Ovary (tissue), 9 donors: Measurements from ENCODE around the gene SLC2A6. TPM values are rescaled to one million over a fixed set of nuclear protein-coding genes. Genes with fewer than 3 reads are reported as not detected.

Experiments
- DNase-seq, 5 donors: peaks; one replicate each; pipeline ENCODE4 v3.0.0-alpha.2; 2019 to 2020
- H3K27ac ChIP-seq, 2 donors: fragments of 200-600 bp; one replicate each; pipeline versions ENCODE4 v1.5.1 to v1.8.0; 2019 to 2022
- H3K27me3 ChIP-seq: fragments of 200-600 bp; one replicate; pipeline ENCODE4 v1.8.0; 2022
- H3K36me3 ChIP-seq: fragments of 200-600 bp; sonication (generic); one replicate; pipeline ENCODE4 v1.5.1; 2019
- H3K4me1 ChIP-seq: one replicate; pipeline ENCODE4 v1.8.1; 2013; ENCODE audit warnings: mild to moderate bottlenecking, moderate library complexity; ENCODE audit not compliant: insufficient read depth
- H3K4me3 ChIP-seq: fragments of 200-600 bp; sonication (generic); one replicate; pipeline ENCODE4 v1.5.1; 2017
- H3K9me3 ChIP-seq, 2 donors: fragments of 200-600 bp in 1 of 2; sonication (generic) in 1 of 2; one replicate each; pipeline versions ENCODE4 v1.5.1 to v1.8.1; 2013 to 2019; ENCODE audit warnings: mild to moderate bottlenecking in 1 of 2, moderate library complexity in 1 of 2
- CTCF ChIP-seq, 3 donors: fragments of 450-650 bp in 2 of 3; fragments of 200-600 bp in 1 of 3; IDR thresholded peaks; one replicate each; pipeline versions ENCODE4 v1.5.1 to v1.8.0; 2016 to 2022; ENCODE audit warnings: antibody characterized with exemption in 3 of 3, mild to moderate bottlenecking in 1 of 3
- EP300 ChIP-seq: sonication (generic); formaldehyde crosslinking; IDR thresholded peaks from one replicate; pipeline ENCODE4 v1.6.1; 2017; ENCODE audit warnings: antibody characterized with exemption
- POLR2A ChIP-seq: fragments of 450-650 bp; IDR thresholded peaks from one replicate; pipeline ENCODE4 v1.6.1; 2017; ENCODE audit warnings: antibody characterized with exemption, mild to moderate bottlenecking, moderate library complexity
- WGBS, 3 donors: extraction: QIAGEN DNeasy Blood & Tissue Kit in 1 of 3; methylation state at CpG; one replicate each; pipeline versions ENCODE4 v1.1.5 to v1.1.7; 2013 to 2017; 5-methylcytosine and 5-hydroxymethylcytosine counted together
- intact Hi-C, 4 donors: fragments of 100-400 bp; cut with DNase I; formaldehyde crosslinking; loops; one replicate each; pipeline versions ENCODE4 v1.11.0 to v1.15.1; 2022 to 2023
- polyA plus RNA-seq, 2 donors: library from polyadenylated mRNA; stranded (reverse); fragments of 200-250 nt in 1 of 2; fragments of 350-450 nt in 1 of 2; fragmentation: Illumina TruSeq in 1 of 2; extraction: RNeasy Lipid Tissue Mini Kit (QIAGEN cat#74804) in 1 of 2; gene quantifications; one replicate each; pipeline ENCODE4 v1.2.3, GENCODE V29; 2013 to 2014
- total RNA-seq, 7 donors: library from RNA; depleted of rRNA in 2 of 7; stranded (reverse); fragments of >200 nt in 2 of 7; fragmentation: NEBNext Ultra II Directional in 3 of 7; extraction: Animal tissue kit (Norgen Biotek cat#: 25700) in 3 of 7; gene quantifications; one replicate each; pipeline versions ENCODE4 v1.1.0 to v1.2.4, GENCODE V29; 2016 to 2023
- donor health status: DM: no; HTN: no; CAD: no; lungs with moderate emphysema.
- donor health status: DM: no; HTN: no; CAD: no.
- donor health status: Bipolar disorder and iron deficiency.
- donor health status: DM: yes; HTN: yes; CAD: no.
- donor health status: DM: no; HTN: no; CAD: no.
- donor health status: DM: yes; HTN: yes; CAD: no.

The SLC2A6 gene
- total and polyA plus RNA-seq, 9 donors = 0.37 to 7.4 (median 0.94) TPM

- H3K27ac ChIP-seq = no peak within 1 kb of the TSS
- no peak for TF ChIP-seq CTCF (IDR thresholded peaks at IDR 0.05)
- no peak for TF ChIP-seq EP300
- TF ChIP-seq POLR2A = no peak
- no peaks in the 10 kb centered on the region for H3K27me3 ChIP-seq
- no peaks in the 10 kb centered on the region for H3K9me3 ChIP-seq
- H3K4me1 ChIP-seq = peaks cover 3% of the 10 kb centered on the region
- intact Hi-C loops = no loop called here
- H3K4me3 ChIP-seq = no peak within 1 kb of the TSS
- 55 to 59% (median 56%) methylated on average over 23 of the region's 23 CpGs for WGBS, 3 donors
- no peak for DNase-seq
- no peaks in the 10 kb centered on the region for H3K36me3 ChIP-seq
Measured at GRCh38 chr9:133421615-133422542, 57.0 kb downstream of the SLC2A6 start, which contains the start of gene ADAMTS13. Gene ADAMTS13 (plus strand): TSS chr9:133422367. CDS start chr9:133422444, 77 bp downstream.

Other genes starting within 250 kb of the SLC2A6 start
- 10 to 100 TPM; 16.0 to 27.7 (median 22.0) TPM for gene ABO, start 203.9 kb downstream of the SLC2A6 start, total RNA-seq
- gene ABO, start 203.9 kb downstream of the SLC2A6 start, polyA plus RNA-seq = 10 to 100 TPM; 18.5 to 21.1 TPM
- gene SURF6, start 142.9 kb downstream of the SLC2A6 start, total RNA-seq = 10 to 100 TPM; 13.6 to 24.9 (median 21.0) TPM
- 10 to 100 TPM; 12.7 to 24.0 TPM for gene SURF6, start 142.9 kb downstream of the SLC2A6 start, polyA plus RNA-seq
- gene MED22, start 131.0 kb downstream of the SLC2A6 start, total RNA-seq = 10 to 100 TPM; 20.6 to 43.8 (median 38.7) TPM
- gene MED22, start 131.0 kb downstream of the SLC2A6 start, polyA plus RNA-seq = 10 to 100 TPM in 1 of 2 donors, 1 to 10 TPM in 1; 8.3 to 24.5 TPM
- gene RPL7A, start 130.9 kb downstream of the SLC2A6 start, total RNA-seq = 1,000 to 10,000 TPM; 3,805 to 5,253 (median 4,187) TPM
- 1,000 to 10,000 TPM; 5,821 to 6,397 TPM for gene RPL7A, start 130.9 kb downstream of the SLC2A6 start, polyA plus RNA-seq
- 10 to 100 TPM; 23.5 to 44.7 (median 33.8) TPM for gene SURF1, start 122.6 kb downstream of the SLC2A6 start, total RNA-seq
- gene SURF1, start 122.6 kb downstream of the SLC2A6 start, polyA plus RNA-seq = 10 to 100 TPM; 36.8 to 51.3 TPM
- 10 to 100 TPM; 13.7 to 30.4 (median 15.8) TPM for gene SURF2, start 122.5 kb downstream of the SLC2A6 start, total RNA-seq
- 10 to 100 TPM in 1 of 2 donors, 1 to 10 TPM in 1; 8.6 to 21.4 TPM for gene SURF2, start 122.5 kb downstream of the SLC2A6 start, polyA plus RNA-seq
- gene SURF4, start 103.0 kb downstream of the SLC2A6 start, total RNA-seq = 100 to 1,000 TPM in 4 of 7 donors, 10 to 100 TPM in 3; 58.7 to 126 (median 107) TPM
- 100 to 1,000 TPM in 1 of 2 donors, 10 to 100 TPM in 1; 73.8 to 165 TPM for gene SURF4, start 103.0 kb downstream of the SLC2A6 start, polyA plus RNA-seq
- 1 to 10 TPM in 5 of 7 donors, under 1 TPM in 2; 0.48 to 1.7 (median 1.2) TPM for gene STKLD1, start 102.7 kb downstream of the SLC2A6 start, total RNA-seq
- 1 to 10 TPM; 1.3 to 2.3 TPM for gene STKLD1, start 102.7 kb downstream of the SLC2A6 start, polyA plus RNA-seq
- gene REXO4, start 61.1 kb downstream of the SLC2A6 start, total RNA-seq = 10 to 100 TPM; 15.9 to 31.0 (median 21.9) TPM
- gene REXO4, start 61.1 kb downstream of the SLC2A6 start, polyA plus RNA-seq = 10 to 100 TPM; 17.6 to 22.3 TPM
- 1 to 10 TPM; 1.8 to 4.2 (median 3.6) TPM for gene ADAMTS13, start 56.7 kb downstream of the SLC2A6 start, total RNA-seq
- gene ADAMTS13, start 56.7 kb downstream of the SLC2A6 start, polyA plus RNA-seq = 1 to 10 TPM in 1 of 2 donors, under 1 TPM in 1; 0.45 to 3.8 TPM
- gene CACFD1, start 19.1 kb downstream of the SLC2A6 start, total RNA-seq = 10 to 100 TPM in 6 of 7 donors, 1 to 10 TPM in 1; 8.2 to 23.4 (median 18.6) TPM
- 10 to 100 TPM in 1 of 2 donors, 1 to 10 TPM in 1; 1.6 to 16.0 TPM for gene CACFD1, start 19.1 kb downstream of the SLC2A6 start, polyA plus RNA-seq
- gene MYMK, start 45.9 kb upstream of the SLC2A6 start, total RNA-seq = not detected
- gene MYMK, start 45.9 kb upstream of the SLC2A6 start, polyA plus RNA-seq = not detected
- gene ADAMTSL2, start 55.6 kb upstream of the SLC2A6 start, total RNA-seq = 10 to 100 TPM in 1 of 7 donors, 1 to 10 TPM in 6; 1.3 to 18.5 (median 1.9) TPM
- 1 to 10 TPM in 1 of 2 donors, under 1 TPM in 1; 0.27 to 1.9 TPM for gene ADAMTSL2, start 55.6 kb upstream of the SLC2A6 start, polyA plus RNA-seq
- gene FAM163B, start 130.3 kb upstream of the SLC2A6 start, total RNA-seq = under 1 TPM in 1 of 7 donors, not detected in 6; 0.30 TPM
- gene FAM163B, start 130.3 kb upstream of the SLC2A6 start, polyA plus RNA-seq = under 1 TPM in 1 of 2 donors, not detected in 1; 0.21 TPM
- gene DBH, start 157.3 kb upstream of the SLC2A6 start, total RNA-seq = not detected
- gene DBH, start 157.3 kb upstream of the SLC2A6 start, polyA plus RNA-seq = under 1 TPM in 1 of 2 donors, not detected in 1; 0.28 TPM